Neural cell (in vitro differentiated cells): Measurements from ENCODE around the gene CCIN.

Experiments used
- CTCF ChIP-seq: fragments of 450-650 bp; IDR thresholded peaks from 2 replicates; pipeline ENCODE4 v1.5.1; 2014; ENCODE audit warnings: antibody characterized with exemption, mild to moderate bottlenecking, moderate library complexity; ENCODE audit not compliant: poor library complexity, severe bottlenecking
- EZH2 ChIP-seq: fragments of 200-600, 300-800 bp; shearing (Covaris generic), sonication (generic); IDR thresholded peaks from 2 replicates; pipeline ENCODE4 v1.6.1; 2014; ENCODE audit warnings: antibody characterized with exemption, low read length, borderline replicate concordance, mild to moderate bottlenecking; ENCODE audit not compliant: insufficient read depth, poor library complexity, severe bottlenecking

- no peak for TF ChIP-seq CTCF
- no peak for TF ChIP-seq EZH2
These were observed 23.8 kb downstream of the CCIN start for GRCh38 chr9:36193023-36193422.
